AG04449 (cell line): Measurements from ENCODE around the gene PEAK1.
"Not testable (repeated sequence)": the region's sequence is repeated elsewhere in the genome, so short reads cannot be mapped to it uniquely, and the experiment has no call there.

Source experiments
- CTCF ChIA-PET: fragments of 350-600 bp; formaldehyde crosslinking; extraction: SDS; loops from one replicate; lab custom pipeline; 2021; ENCODE audit warnings: antibody characterized with exemption; lab: Yijun Ruan, JAX
- POLR2A ChIA-PET: fragments of 400-600, 350-600 bp; formaldehyde crosslinking; extraction: SDS; loops from one replicate; lab custom pipeline; 2020; ENCODE audit warnings: antibody characterized with exemption, inconsistent platforms; lab: Yijun Ruan, JAX
- DNase-seq: peaks from one replicate; pipeline ENCODE4 v3.0.0-alpha.2; 2010; ENCODE audit warnings: low read depth, low spot score
- H3K4me3 ChIP-seq: 2 replicates; pipeline ENCODE4 v1.5.1; 2011; ENCODE audit warnings: low read depth, mild to moderate bottlenecking, control low read depth, low read length
- CTCF ChIP-seq: IDR thresholded peaks from one replicate; pipeline ENCODE4 v1.5.1; 2011; ENCODE audit warnings: mild to moderate bottlenecking, moderate library complexity, low read length, control low read depth, inconsistent platforms; ENCODE audit not compliant: insufficient read depth; ENCODE audit errors: missing control alignments

PEAK1 gene

GRCh38 chr15:77181305-77182074 lies 238.4 kb downstream of the PEAK1 start:
- no peak overlapping the region for H3K4me3 ChIP-seq
- POLR2A ChIA-PET, result interaction anchor here (0.6 to 0.7 kb wide), 2 partner anchors 63 to 362 kb away, joined by 3 read pairs; no protein-coding TSS in a partner anchor
- DNase-seq, result no peak
- CTCF ChIA-PET, result interaction anchor here (1.0 to 11.6 kb wide), 5 partner anchors 37 to 452 kb away, joined by 3 to 143 read pairs (median 3); no protein-coding TSS in a partner anchor
- TF ChIP-seq CTCF, result no peak

- no peak overlapping the region for H3K4me3 ChIP-seq
- CTCF ChIA-PET, result interaction anchor here (1.2 to 11.6 kb wide), 4 partner anchors 9 to 362 kb away, joined by 4 to 143 read pairs (median 5); no protein-coding TSS in a partner anchor
- no peak for TF ChIP-seq CTCF
- POLR2A ChIA-PET, result no interaction called here
- no peak for DNase-seq
Measured at GRCh38 chr15:77180757-77181156, 239.1 kb downstream of the PEAK1 start.

- POLR2A ChIA-PET, result no interaction called here
- H3K4me3 ChIP-seq, result no peak overlapping the region
- CTCF ChIA-PET, result interaction anchor here (0.6 to 11.6 kb wide), 7 partner anchors 9 to 362 kb away, joined by 3 to 143 read pairs (median 4); no protein-coding TSS in a partner anchor
- DNase-seq, result no peak
- TF ChIP-seq CTCF, result no peak
Measured at GRCh38 chr15:77180270-77180669, 239.6 kb downstream of the PEAK1 start.

- no peak overlapping the region for H3K4me3 ChIP-seq
- TF ChIP-seq CTCF, result no peak
- ChIA-PET CTCF (interaction anchor here (0.6 to 11.6 kb wide), 7 partner anchors 8 to 363 kb away, joined by 3 to 143 read pairs (median 3); no protein-coding TSS in a partner anchor), POLR2A (no interaction called here)
- no peak for DNase-seq
Measured at GRCh38 chr15:77179541-77179998, 240.3 kb downstream of the PEAK1 start.

- CTCF ChIA-PET, result interaction anchor here (1.1 to 2.9 kb wide), 2 partner anchors 60 to 365 kb away, joined by 3 to 12 read pairs; no protein-coding TSS in a partner anchor
- H3K4me3 ChIP-seq, result no peak overlapping the region
- POLR2A ChIA-PET, result no interaction called here
- DNase-seq, result no peak
- TF ChIP-seq CTCF, result no peak
Measured at GRCh38 chr15:77178411-77178810, 241.5 kb downstream of the PEAK1 start.

GRCh38 chr15:77176148-77176547 lies 243.8 kb downstream of the PEAK1 start:
- CTCF ChIA-PET, result interaction anchor here (1.0 to 2.9 kb wide), 2 partner anchors 58 to 228 kb away, joined by 3 to 12 read pairs; no protein-coding TSS in a partner anchor
- POLR2A ChIA-PET, DNase-seq, H3K4me3 ChIP-seq: not testable (repeated sequence)
